ENCODE measurements around the gene CELF1. TPM values are rescaled to one million over a fixed set of nuclear protein-coding genes. Genes with fewer than 3 reads are reported as not detected.
"Not testable (repeated sequence)": the region's sequence is repeated elsewhere in the genome, so short reads cannot be mapped to it uniquely, and the experiment has no call there.

CELF1 gene
- total and polyA plus RNA-seq, 2 donors (not counting 1 experiment from before 2014, with no cell fraction given): 52.0 to 153 TPM

DNA sequence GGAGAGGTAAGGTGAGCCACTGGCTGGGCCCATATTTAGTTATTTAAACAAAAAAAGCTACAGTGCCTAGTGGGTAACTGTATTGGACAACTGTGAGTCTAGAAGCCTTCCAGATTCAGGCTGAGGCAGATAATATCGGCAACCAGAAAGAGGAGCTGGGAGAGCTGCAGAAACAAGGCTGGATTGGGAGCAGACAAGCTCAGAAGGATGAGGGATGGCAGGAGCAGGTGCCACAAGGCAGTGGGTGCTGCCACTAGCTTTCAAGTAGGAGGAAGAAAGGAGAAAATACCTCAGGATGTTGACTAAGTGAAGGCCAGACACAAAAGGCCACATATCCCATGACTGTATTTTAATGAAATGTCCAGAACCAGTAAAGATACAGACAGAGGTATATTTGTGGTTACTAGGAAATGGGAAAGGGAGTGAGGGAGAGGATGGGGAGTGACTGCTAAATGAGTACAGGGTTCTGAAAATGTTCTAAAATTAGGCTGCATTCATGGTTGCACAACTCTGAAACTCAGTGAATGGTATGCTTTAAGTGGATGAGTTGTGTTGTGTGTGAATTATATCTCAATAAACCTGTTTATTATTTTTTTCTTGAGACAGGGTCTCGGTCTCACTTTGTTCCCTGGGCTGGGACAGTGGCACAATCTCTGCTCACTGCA lies 92.2 kb downstream of the CELF1 start:
- ChIA-PET POLR2A (no interaction called here), CTCF (no interaction called here)
- WGBS (ENCODE audit: insufficient coverage): 100% methylated on average over 2 of the region's 2 CpGs
- H3K4me3 ChIP-seq (ENCODE audit: control extremely low read depth in 1 of 5, extremely low read depth in 1 of 5, insufficient read depth in 1 of 5, low read depth in 2 of 5, low read length in 4 of 5): no peak overlapping the region
- H4K20me1 ChIP-seq (ENCODE audit: control insufficient read depth, insufficient read depth, low read length, poor library complexity, severe bottlenecking): no peaks in the 10 kb centered on the region
- H3K27me3 Mint-ChIP-seq: no peaks in the 10 kb centered on the region
- no peaks in the 10 kb centered on the region for H3K27me3 ChIP-seq (replicated peaks in 1 of 4; ENCODE audit: control extremely low read depth in 1 of 4, control insufficient read depth in 3 of 4, insufficient read depth in 4 of 4, low read length in 3 of 4)
- no peak overlapping the region for H3K9ac ChIP-seq (ENCODE audit: low read length)
- no peaks in the 10 kb centered on the region for H3K9me3 ChIP-seq (ENCODE audit: control extremely low read depth in 1 of 3, control insufficient read depth in 2 of 3, insufficient read depth in 1 of 3, low read length in 2 of 3)
- H3K4me3 Mint-ChIP-seq: no peak overlapping the region
- H3K36me3 ChIP-seq (replicated peaks in 1 of 2; ENCODE audit: control extremely low read depth in 1 of 2, control insufficient read depth in 1 of 2, extremely low read depth in 1 of 2, insufficient read depth in 2 of 2, low read length in 1 of 2): peaks cover 2 to 23% of the 10 kb centered on the region in 2 experiments
- TF ChIP-seq, protein P1, sequence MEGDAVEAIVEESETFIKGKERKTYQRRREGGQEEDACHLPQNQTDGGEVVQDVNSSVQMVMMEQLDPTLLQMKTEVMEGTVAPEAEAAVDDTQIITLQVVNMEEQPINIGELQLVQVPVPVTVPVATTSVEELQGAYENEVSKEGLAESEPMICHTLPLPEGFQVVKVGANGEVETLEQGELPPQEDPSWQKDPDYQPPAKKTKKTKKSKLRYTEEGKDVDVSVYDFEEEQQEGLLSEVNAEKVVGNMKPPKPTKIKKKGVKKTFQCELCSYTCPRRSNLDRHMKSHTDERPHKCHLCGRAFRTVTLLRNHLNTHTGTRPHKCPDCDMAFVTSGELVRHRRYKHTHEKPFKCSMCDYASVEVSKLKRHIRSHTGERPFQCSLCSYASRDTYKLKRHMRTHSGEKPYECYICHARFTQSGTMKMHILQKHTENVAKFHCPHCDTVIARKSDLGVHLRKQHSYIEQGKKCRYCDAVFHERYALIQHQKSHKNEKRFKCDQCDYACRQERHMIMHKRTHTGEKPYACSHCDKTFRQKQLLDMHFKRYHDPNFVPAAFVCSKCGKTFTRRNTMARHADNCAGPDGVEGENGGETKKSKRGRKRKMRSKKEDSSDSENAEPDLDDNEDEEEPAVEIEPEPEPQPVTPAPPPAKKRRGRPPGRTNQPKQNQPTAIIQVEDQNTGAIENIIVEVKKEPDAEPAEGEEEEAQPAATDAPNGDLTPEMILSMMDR (IDR thresholded peaks at IDR 0.05): no peak
- no peak for TF ChIP-seq EZH2 (IDR thresholded peaks at IDR 0.05; ENCODE audit: borderline replicate concordance, insufficient read depth, low read depth, low read length, poor library complexity, severe bottlenecking)
- ATAC-seq (ENCODE audit: low read depth) (no peak), DNase-seq (no peak)
- H3K27ac ChIP-seq (ENCODE audit: low read length in 2 of 2): no peak overlapping the region
- no peak overlapping the region for H3K27ac Mint-ChIP-seq
- intact Hi-C loops (cut with micrococcal nuclease): no loop called here
- H2AFZ ChIP-seq (ENCODE audit: insufficient read depth, low read depth, low read length, poor library complexity, severe bottlenecking): no peak overlapping the region
- H3K4me1 Mint-ChIP-seq: no peaks in the 10 kb centered on the region
- no peaks in the 10 kb centered on the region for H3K9me3 Mint-ChIP-seq (ENCODE audit: insufficient read depth)
- no peaks in the 10 kb centered on the region for H3K4me1 ChIP-seq (ENCODE audit: control insufficient read depth in 2 of 2, insufficient read depth in 2 of 2, low read length in 2 of 2)
- H3K4me2 ChIP-seq (replicated peaks; ENCODE audit: low read depth, low read length, poor library complexity, severe bottlenecking): no peak overlapping the region
- H3K79me2 ChIP-seq (ENCODE audit: control insufficient read depth, insufficient read depth, low read length): no peaks in the 10 kb centered on the region

DNA sequence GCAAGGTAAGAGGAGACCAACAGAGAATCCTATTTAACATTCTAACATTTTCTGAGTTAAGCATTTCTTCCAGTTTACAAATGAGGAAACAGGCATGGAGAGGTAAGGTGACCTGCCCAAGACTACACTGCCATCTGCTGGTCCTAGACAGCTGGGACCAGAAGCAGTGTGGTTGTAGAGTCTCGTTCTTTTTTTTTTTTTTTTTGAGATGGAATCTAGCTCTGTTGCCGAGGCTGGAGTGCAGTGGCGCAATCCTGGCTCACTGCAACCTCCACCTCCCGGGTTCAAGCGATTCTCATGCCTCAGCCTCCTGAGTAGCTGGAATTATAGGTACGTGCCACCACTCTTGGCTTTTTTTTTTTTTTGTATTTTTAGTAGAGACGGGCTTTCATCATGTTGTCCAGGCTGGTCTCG lies 98.7 kb downstream of the CELF1 start:
- TF ChIP-seq, protein P1 (IDR thresholded peaks at IDR 0.05): peak; percentile 83
- not testable (repeated sequence) for H3K79me2 ChIP-seq (ENCODE audit: control insufficient read depth, insufficient read depth, low read length); H3K27me3 Mint-ChIP-seq; H3K4me1 ChIP-seq (ENCODE audit: control insufficient read depth in 2 of 2, insufficient read depth in 2 of 2, low read length in 2 of 2); H3K9ac ChIP-seq (ENCODE audit: low read length); H3K4me3 Mint-ChIP-seq; H3K27ac Mint-ChIP-seq; H2AFZ ChIP-seq (ENCODE audit: insufficient read depth, low read depth, low read length, poor library complexity, severe bottlenecking); H3K4me3 ChIP-seq (ENCODE audit: control extremely low read depth in 1 of 5, extremely low read depth in 1 of 5, insufficient read depth in 1 of 5, low read depth in 2 of 5, low read length in 4 of 5); H3K9me3 Mint-ChIP-seq (ENCODE audit: insufficient read depth); H3K27ac ChIP-seq (ENCODE audit: low read length in 2 of 2); H4K20me1 ChIP-seq (ENCODE audit: control insufficient read depth, insufficient read depth, low read length, poor library complexity, severe bottlenecking); H3K9me3 ChIP-seq (ENCODE audit: control extremely low read depth in 1 of 3, control insufficient read depth in 2 of 3, insufficient read depth in 1 of 3, low read length in 2 of 3); H3K4me1 Mint-ChIP-seq; H3K36me3 ChIP-seq (replicated peaks in 1 of 2; ENCODE audit: control extremely low read depth in 1 of 2, control insufficient read depth in 1 of 2, extremely low read depth in 1 of 2, insufficient read depth in 2 of 2, low read length in 1 of 2); H3K27me3 ChIP-seq (replicated peaks in 1 of 4; ENCODE audit: control extremely low read depth in 1 of 4, control insufficient read depth in 3 of 4, insufficient read depth in 4 of 4, low read length in 3 of 4)
- no CpG with 5 or more reads among the region's 8 CpGs for WGBS (ENCODE audit: insufficient coverage)
- intact Hi-C loops (cut with micrococcal nuclease): loop anchor here (1.0 kb wide), 1 partner anchor 80 kb away; no protein-coding TSS in a partner anchor
- ChIA-PET CTCF (interaction anchor here (0.6 to 3.0 kb wide), 22 partner anchors 9 to 563 kb away, joined by 3 to 20 read pairs (median 4); partner anchors contain the start of gene PSMC3), POLR2A (interaction anchor here (0.6 kb wide), 1 partner anchor 105 kb away, joined by 3 read pairs; no protein-coding TSS in a partner anchor)
- DNase-seq: peak; percentile 85
- peak; percentile 94 for ATAC-seq (ENCODE audit: low read depth)
- peak overlapping the region; percentile 52 for H3K4me2 ChIP-seq (replicated peaks; ENCODE audit: low read depth, low read length, poor library complexity, severe bottlenecking)
